HL-60 (cell line): ENCODE results near the gene IL10RA.

Experiments used
- POLR2AphosphoS5 ChIP-seq: IDR thresholded peaks from 2 replicates; pipeline ENCODE4 v1.6.1; 2012; ENCODE audit warnings: low read depth
- TF ChIP-seq, protein P1 (sequence below): IDR thresholded peaks from one replicate; pipeline ENCODE4 v1.5.1; 2011; ENCODE audit warnings: low read length, control low read depth, inconsistent platforms; ENCODE audit not compliant: insufficient read depth

- TF ChIP-seq, protein P1, sequence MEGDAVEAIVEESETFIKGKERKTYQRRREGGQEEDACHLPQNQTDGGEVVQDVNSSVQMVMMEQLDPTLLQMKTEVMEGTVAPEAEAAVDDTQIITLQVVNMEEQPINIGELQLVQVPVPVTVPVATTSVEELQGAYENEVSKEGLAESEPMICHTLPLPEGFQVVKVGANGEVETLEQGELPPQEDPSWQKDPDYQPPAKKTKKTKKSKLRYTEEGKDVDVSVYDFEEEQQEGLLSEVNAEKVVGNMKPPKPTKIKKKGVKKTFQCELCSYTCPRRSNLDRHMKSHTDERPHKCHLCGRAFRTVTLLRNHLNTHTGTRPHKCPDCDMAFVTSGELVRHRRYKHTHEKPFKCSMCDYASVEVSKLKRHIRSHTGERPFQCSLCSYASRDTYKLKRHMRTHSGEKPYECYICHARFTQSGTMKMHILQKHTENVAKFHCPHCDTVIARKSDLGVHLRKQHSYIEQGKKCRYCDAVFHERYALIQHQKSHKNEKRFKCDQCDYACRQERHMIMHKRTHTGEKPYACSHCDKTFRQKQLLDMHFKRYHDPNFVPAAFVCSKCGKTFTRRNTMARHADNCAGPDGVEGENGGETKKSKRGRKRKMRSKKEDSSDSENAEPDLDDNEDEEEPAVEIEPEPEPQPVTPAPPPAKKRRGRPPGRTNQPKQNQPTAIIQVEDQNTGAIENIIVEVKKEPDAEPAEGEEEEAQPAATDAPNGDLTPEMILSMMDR: no peak
- no peak for TF ChIP-seq POLR2AphosphoS5
Observed at GRCh38 chr11:117972629-117973502, 13.3 kb upstream of the IL10RA start.
